HG02870 (cell line): ENCODE data around the gene PPIF.

Experiments used
- ATAC-seq: cut with Tn5 transposase; IDR thresholded peaks from one replicate; pipeline ENCODE4 v1.9.1; 2021; ENCODE audit warnings: mild to moderate bottlenecking, moderate library complexity; ENCODE audit not compliant: unreplicated experiment

The PPIF gene

DNA sequence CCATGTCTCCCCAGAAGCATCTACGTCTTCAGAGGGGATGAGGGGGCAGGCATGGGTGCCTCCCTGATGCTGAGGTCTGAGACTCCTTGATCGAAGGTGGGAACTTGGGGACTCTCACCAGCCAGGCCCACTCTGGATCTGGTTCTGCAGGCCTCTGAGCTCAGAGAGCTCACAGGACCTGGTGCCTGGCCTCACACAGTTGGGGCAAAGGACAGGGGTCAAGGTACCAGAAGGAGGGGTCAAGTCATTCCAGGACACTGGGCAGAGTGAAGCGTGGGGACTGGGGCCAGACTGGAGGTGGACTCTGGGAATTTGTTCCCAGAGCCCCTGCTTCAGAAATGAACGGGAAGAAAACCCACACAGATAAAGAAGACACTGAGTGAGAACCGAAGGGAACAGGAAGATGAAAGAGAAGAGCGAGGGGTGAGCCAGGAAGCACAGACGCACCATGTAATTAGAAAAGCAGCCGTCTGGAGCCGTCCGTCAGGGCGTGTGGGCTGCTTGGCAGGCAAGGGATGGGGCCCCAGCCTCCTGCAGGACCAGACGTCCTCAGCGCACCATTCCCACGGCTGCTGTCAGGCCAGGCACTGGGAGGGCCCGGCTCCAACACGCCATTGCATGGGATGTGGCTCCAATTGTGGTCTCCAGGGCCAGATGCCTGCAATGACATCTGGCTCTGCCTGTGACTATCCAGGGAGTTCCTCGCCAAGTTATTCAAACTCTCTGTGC is 50.5 kb downstream of the PPIF start:
- ATAC-seq: no peak

DNA sequence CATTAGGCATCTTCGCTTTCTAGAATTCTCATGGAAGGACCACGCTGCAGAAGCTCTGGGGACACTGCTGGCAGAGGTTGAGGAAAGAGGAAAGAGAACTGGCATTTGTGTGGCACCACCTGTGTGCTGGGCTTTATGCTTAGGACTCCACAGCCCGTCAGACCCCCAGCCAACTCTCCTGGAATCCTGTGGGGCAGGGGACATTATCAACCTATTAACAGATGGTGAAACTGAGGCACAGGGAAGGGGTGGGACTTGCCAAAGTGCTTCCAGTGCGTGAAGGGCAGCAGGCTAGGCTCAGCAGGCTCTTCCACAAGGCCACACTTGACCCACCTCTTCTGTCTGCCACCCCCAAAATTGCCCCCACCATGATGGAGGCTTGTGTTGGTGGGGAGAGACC is 51.4 kb downstream of the PPIF start:
- no peak for ATAC-seq

GRCh38 chr10:79399223-79399831 is 52.1 kb downstream of the PPIF start:
- ATAC-seq: no peak

GRCh38 chr10:79400146-79401004 is 53.1 kb downstream of the PPIF start:
- ATAC-seq: peak; percentile 48

DNA sequence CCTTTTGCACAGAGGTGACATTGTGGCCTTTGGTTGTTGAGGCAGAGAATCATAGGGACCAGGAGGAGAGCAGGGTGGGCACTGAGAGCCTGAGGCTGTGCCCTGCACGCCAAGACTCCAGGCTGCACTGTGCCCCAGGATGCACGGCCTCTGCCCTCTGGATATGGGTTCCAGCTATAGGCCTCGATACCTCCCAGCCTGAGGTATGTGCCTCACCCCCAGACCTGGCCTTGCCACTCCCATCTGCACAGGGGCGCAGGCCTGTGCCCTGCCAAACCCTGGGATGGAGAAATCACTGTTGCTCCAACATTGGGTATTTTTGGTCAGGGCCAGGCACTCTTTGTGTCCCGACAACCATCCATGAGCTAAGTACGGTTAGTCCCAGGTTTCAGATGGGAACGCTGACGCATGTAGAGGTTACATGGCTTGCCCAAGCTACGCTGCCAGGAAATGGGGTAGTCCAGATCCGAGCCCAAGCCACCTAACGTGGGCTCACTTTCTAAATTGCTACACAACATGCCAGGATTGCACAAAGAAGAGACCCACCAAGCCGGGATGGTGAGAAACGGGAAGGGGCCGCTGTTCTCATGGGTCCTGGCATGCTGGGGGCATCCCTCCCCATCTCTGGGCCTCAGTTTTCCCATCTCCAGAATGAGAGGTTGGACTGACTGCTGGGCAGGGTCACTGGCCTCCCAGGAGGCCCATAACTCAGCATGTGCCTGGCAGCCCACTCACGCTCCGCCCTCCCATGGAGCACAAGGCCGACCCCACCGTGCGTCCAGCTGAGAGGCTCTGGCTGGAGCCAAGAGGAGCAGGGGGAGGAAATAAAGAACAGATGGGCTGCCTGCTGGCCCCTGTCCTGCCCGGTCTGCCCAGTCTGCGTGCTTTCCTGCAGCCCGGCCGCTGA is 54.0 kb downstream of the PPIF start:
- no peak for ATAC-seq

- ATAC-seq: no peak
Measured at GRCh38 chr10:79402625-79402946, 55.3 kb downstream of the PPIF start.

DNA sequence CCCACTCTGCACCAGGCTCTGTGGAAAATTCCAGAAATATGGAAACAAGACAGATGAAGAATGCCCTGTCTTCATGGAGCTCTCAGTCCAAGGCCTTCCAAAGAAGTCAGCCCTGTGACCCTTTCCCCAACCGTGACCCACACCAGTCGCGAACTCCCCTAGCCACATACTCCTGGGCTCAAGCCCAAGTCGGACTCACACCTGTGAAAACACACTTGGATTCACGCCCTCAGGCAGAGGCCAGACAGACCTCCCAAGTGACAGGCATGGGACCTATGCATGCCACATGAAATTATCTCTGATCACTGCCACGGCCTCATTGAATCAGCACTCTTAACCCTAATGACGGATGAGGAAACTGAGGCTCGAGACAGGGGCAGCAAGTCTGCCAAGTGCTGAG is 55.7 kb downstream of the PPIF start:
- no peak for ATAC-seq

GRCh38 chr10:79403441-79404230 is 56.4 kb downstream of the PPIF start:
- ATAC-seq: no peak

DNA sequence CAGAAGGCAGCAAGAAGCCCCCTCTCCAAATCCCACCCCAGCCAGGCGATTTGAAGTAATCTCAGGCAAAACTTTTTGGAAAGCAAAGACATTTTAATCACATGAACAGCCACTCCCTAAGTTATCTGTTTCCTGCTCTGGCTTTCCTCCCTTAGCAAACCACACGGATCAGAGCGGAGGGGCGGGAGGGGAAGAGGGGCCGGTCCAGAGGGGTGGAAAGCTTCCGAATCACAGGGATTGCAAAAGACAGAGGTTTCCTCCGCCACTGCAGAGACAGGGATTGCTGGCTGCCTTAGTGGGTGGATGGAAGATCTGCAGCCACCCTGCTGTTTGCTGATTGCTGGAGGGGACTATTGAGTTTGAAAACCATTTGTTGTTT is 57.0 kb downstream of the PPIF start:
- ATAC-seq: no peak

GRCh38 chr10:79404690-79405131 is 57.4 kb downstream of the PPIF start:
- no peak for ATAC-seq
